ENCODE results near the gene GPC4.

Gene GPC4

GRCh38 chrX:133414406-133415275 lies 648 bp downstream of the GPC4 start (continued):
- TF ChIP-seq ZSCAN4 (tag by site-specific recombination; IDR thresholded peaks at IDR 0.05), result no peak
- no peak for TF ChIP-seq KLF7 (tag by site-specific recombination; IDR thresholded peaks at IDR 0.05; ENCODE audit: borderline replicate concordance)
- TF ChIP-seq ZNF830 (tag by site-specific recombination; IDR thresholded peaks at IDR 0.05; ENCODE audit: low read depth), result no peak
- TF ChIP-seq ZBTB20 (tag by site-specific recombination; IDR thresholded peaks at IDR 0.05), result peak; percentile 41; the same call in 1 of the 2 replicates
- TF ChIP-seq, protein P1, sequence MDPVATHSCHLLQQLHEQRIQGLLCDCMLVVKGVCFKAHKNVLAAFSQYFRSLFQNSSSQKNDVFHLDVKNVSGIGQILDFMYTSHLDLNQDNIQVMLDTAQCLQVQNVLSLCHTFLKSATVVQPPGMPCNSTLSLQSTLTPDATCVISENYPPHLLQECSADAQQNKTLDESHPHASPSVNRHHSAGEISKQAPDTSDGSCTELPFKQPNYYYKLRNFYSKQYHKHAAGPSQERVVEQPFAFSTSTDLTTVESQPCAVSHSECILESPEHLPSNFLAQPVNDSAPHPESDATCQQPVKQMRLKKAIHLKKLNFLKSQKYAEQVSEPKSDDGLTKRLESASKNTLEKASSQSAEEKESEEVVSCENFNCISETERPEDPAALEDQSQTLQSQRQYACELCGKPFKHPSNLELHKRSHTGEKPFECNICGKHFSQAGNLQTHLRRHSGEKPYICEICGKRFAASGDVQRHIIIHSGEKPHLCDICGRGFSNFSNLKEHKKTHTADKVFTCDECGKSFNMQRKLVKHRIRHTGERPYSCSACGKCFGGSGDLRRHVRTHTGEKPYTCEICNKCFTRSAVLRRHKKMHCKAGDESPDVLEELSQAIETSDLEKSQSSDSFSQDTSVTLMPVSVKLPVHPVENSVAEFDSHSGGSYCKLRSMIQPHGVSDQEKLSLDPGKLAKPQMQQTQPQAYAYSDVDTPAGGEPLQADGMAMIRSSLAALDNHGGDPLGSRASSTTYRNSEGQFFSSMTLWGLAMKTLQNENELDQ (tag by site-specific recombination; IDR thresholded peaks at IDR 0.05; ENCODE audit: low read depth), result no peak
- peak; percentile 84 for TF ChIP-seq ZFP37 (tag by site-specific recombination; IDR thresholded peaks at IDR 0.05)

DNA sequence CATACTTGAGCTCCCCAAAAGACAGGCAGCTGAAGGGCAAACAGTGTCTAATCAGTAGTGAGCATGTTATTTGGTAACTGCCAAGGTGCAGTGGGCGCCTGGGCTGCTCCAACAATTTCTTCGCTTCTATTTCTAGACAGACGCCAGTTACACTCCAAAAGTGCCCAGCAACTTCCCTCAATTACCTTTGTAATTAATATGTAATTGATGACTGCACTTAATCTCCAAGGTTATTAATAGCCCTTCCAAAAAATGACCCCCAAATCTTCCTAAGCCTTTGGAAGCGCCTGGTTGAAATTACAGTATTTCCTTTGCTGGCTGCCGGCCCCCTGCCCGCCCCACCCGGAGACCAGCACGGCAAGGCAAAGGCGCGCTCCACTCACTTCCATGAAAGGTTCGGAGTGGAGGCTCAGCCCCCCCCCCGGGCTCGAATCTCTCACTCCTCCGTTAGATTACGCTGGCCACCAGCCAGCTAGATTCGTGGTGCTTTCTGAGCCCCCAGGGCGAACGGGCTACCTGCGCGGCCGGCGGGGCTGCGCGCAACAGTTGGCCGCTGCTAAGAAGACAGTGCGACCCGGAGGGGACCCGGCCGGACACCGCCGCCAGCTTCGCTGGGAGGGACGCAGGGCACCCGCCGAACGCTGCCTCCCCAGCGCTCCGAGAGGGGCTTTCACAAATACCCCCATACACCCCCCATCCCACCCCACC lies 1.9 kb downstream of the GPC4 start:
- peaks cover 3% of the 10 kb centered on the region for H3K4me1 ChIP-seq (ENCODE audit: control insufficient read depth, insufficient read depth, low read length)
- no peak overlapping the region for H3K27ac ChIP-seq (ENCODE audit: extremely low read depth, low read depth, low read length)
- H3K9me3 ChIP-seq (ENCODE audit: control insufficient read depth, insufficient read depth, low read depth, low read length), result no peaks in the 10 kb centered on the region
- no peaks in the 10 kb centered on the region; a peak in 1 of 3 replicates for H3K36me3 ChIP-seq (ENCODE audit: control insufficient read depth in 2 of 2, insufficient read depth in 1 of 2, low read length in 2 of 2)
- POLR2A ChIA-PET, result interaction anchor here (1.3 kb wide), 1 partner anchor 37 kb away, joined by 3 read pairs; no protein-coding TSS in a partner anchor
- CTCF ChIA-PET, result interaction anchor here (0.6 to 0.7 kb wide), 3 partner anchors 13 to 79 kb away, joined by 3 to 4 read pairs (median 4); no protein-coding TSS in a partner anchor
- H3K4me3 ChIP-seq (ENCODE audit: low read depth, low read length), result peak overlapping the region; percentile 77
- TF ChIP-seq SCRT1 (tag by site-specific recombination; IDR thresholded peaks at IDR 0.05; ENCODE audit: borderline replicate concordance), result peak; percentile 69; the same call in 1 of the 2 replicates
- no peak for TF ChIP-seq EGR2 (tag by site-specific recombination; IDR thresholded peaks at IDR 0.05; ENCODE audit: low read depth)
- no peak for TF ChIP-seq GLI2 (tag by site-specific recombination; IDR thresholded peaks at IDR 0.05; ENCODE audit: borderline replicate concordance, low read depth)
- TF ChIP-seq ZBTB11 (tag by site-specific recombination; conservative IDR thresholded peaks at IDR 0.05; ENCODE audit: low read depth), result peak; percentile 36; the same call in 1 of the 2 replicates
- TF ChIP-seq ZSCAN23 (tag by site-specific recombination; IDR thresholded peaks at IDR 0.05), result no peak
- no peak for TF ChIP-seq KLF16 (tag by site-specific recombination; IDR thresholded peaks at IDR 0.05)
- no peak for TF ChIP-seq SP3 (tag by site-specific recombination; IDR thresholded peaks at IDR 0.05)
- TF ChIP-seq GLIS2 (tag by site-specific recombination; IDR thresholded peaks at IDR 0.05), result peak; percentile 54; the same call in 1 of the 2 replicates
- TF ChIP-seq, protein P2, sequence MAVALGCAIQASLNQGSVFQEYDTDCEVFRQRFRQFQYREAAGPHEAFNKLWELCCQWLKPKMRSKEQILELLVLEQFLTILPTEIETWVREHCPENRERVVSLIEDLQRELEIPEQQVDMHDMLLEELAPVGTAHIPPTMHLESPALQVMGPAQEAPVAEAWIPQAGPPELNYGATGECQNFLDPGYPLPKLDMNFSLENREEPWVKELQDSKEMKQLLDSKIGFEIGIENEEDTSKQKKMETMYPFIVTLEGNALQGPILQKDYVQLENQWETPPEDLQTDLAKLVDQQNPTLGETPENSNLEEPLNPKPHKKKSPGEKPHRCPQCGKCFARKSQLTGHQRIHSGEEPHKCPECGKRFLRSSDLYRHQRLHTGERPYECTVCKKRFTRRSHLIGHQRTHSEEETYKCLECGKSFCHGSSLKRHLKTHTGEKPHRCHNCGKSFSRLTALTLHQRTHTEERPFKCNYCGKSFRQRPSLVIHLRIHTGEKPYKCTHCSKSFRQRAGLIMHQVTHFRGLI (tag by site-specific recombination; IDR thresholded peaks at IDR 0.05), result peak; percentile 88
- TF ChIP-seq, protein P3, sequence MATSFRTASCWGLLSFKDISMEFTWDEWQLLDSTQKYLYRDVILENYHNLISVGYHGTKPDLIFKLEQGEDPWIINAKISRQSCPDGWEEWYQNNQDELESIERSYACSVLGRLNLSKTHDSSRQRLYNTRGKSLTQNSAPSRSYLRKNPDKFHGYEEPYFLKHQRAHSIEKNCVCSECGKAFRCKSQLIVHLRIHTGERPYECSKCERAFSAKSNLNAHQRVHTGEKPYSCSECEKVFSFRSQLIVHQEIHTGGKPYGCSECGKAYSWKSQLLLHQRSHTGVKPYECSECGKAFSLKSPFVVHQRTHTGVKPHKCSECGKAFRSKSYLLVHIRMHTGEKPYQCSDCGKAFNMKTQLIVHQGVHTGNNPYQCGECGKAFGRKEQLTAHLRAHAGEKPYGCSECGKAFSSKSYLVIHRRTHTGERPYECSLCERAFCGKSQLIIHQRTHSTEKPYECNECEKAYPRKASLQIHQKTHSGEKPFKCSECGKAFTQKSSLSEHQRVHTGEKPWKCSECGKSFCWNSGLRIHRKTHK (tag by site-specific recombination; IDR thresholded peaks at IDR 0.05), result no peak
- TF ChIP-seq, protein P4, sequence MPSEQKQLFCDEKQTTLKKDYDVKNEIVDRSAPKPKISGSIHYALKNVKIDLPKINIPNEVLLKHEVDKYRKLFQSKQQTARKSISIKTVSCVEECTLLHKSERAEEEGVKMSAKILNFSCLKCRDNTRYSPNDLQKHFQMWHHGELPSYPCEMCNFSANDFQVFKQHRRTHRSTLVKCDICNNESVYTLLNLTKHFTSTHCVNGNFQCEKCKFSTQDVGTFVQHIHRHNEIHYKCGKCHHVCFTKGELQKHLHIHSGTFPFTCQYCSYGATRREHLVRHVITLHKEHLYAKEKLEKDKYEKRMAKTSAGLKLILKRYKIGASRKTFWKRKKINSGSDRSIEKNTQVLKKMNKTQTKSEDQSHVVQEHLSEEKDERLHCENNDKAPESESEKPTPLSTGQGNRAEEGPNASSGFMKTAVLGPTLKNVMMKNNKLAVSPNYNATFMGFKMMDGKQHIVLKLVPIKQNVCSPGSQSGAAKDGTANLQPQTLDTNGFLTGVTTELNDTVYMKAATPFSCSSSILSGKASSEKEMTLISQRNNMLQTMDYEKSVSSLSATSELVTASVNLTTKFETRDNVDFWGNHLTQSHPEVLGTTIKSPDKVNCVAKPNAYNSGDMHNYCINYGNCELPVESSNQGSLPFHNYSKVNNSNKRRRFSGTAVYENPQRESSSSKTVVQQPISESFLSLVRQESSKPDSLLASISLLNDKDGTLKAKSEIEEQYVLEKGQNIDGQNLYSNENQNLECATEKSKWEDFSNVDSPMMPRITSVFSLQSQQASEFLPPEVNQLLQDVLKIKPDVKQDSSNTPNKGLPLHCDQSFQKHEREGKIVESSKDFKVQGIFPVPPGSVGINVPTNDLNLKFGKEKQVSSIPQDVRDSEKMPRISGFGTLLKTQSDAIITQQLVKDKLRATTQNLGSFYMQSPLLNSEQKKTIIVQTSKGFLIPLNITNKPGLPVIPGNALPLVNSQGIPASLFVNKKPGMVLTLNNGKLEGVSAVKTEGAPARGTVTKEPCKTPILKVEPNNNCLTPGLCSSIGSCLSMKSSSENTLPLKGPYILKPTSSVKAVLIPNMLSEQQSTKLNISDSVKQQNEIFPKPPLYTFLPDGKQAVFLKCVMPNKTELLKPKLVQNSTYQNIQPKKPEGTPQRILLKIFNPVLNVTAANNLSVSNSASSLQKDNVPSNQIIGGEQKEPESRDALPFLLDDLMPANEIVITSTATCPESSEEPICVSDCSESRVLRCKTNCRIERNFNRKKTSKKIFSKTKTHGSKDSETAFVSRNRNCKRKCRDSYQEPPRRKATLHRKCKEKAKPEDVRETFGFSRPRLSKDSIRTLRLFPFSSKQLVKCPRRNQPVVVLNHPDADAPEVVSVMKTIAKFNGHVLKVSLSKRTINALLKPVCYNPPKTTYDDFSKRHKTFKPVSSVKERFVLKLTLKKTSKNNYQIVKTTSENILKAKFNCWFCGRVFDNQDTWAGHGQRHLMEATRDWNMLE (tag by site-specific recombination; conservative IDR thresholded peaks at IDR 0.05; ENCODE audit: low read depth), result no peak

All from HEK293 (cell line).